OCI-LY1 (cell line): ENCODE results near the gene TBX21.
A peak's percentile ranks its signal among the peaks of the same experiment; 100 is the strongest.

Experiments
- H2AFZ ChIP-seq: fragments of 200-600 bp; sonication (generic), shearing (Covaris generic); 2 replicates; pipeline ENCODE4 v1.6.0; 2014; ENCODE audit warnings: antibody characterized with exemption, mild to moderate bottlenecking, low read length
- H3F3A ChIP-seq: fragments of 200-600 bp; sonication (generic), shearing (Covaris generic); 2 replicates; pipeline ENCODE4 v1.6.0; 2014; ENCODE audit warnings: mild to moderate bottlenecking, antibody characterized with exemption, low read length, moderate library complexity; ENCODE audit not compliant: insufficient read depth
- H3K27ac ChIP-seq: fragments of 200-600 bp; sonication (generic); 2 replicates; pipeline ENCODE4 v1.5.1; 2014; ENCODE audit warnings: low read length, mixed run types, mild to moderate bottlenecking, low read depth; ENCODE audit not compliant: poor library complexity, severe bottlenecking
- H3K27me3 ChIP-seq: fragments of 200-600 bp; sonication (generic); 2 replicates; pipeline ENCODE4 v1.6.0; 2014; ENCODE audit warnings: antibody characterized with exemption, mild to moderate bottlenecking, low read length, moderate library complexity; ENCODE audit not compliant: insufficient read depth
- H3K36me3 ChIP-seq: fragments of 200-600 bp; sonication (generic); 2 replicates; pipeline ENCODE4 v1.6.1; 2014; ENCODE audit warnings: mild to moderate bottlenecking, antibody characterized with exemption, low read length, moderate library complexity, mixed read lengths; ENCODE audit not compliant: insufficient read depth
- H3K4me1 ChIP-seq: fragments of 200-600 bp; sonication (generic); 2 replicates; pipeline ENCODE4 v1.5.1; 2014; ENCODE audit warnings: mild to moderate bottlenecking, low read length, moderate library complexity; ENCODE audit not compliant: insufficient read depth, severe bottlenecking
- H3K4me2 ChIP-seq: fragments of 200-600 bp; sonication (generic), shearing (Covaris generic); 2 replicates; pipeline ENCODE4 v1.6.1; 2014; ENCODE audit warnings: low read length
- H3K4me3 ChIP-seq: fragments of 200-600 bp; sonication (generic); 2 replicates; pipeline ENCODE4 v1.5.1; 2014; ENCODE audit warnings: low read length, low read depth, mild to moderate bottlenecking, mixed read lengths; ENCODE audit not compliant: poor library complexity, severe bottlenecking
- H3K79me2 ChIP-seq: fragments of 200-600 bp; shearing (Covaris generic); 2 replicates; pipeline ENCODE4 v1.6.1; 2016; ENCODE audit warnings: mixed run types, low read length, mixed read lengths; ENCODE audit not compliant: insufficient read depth
- H3K9ac ChIP-seq: fragments of 200-600 bp; sonication (generic), shearing (Covaris generic); 2 replicates; pipeline ENCODE4 v1.6.1; 2014; ENCODE audit warnings: mild to moderate bottlenecking, low read length, mixed read lengths
- H3K9me2 ChIP-seq: fragments of 200-600 bp; sonication (generic), shearing (Covaris generic); 2 replicates; pipeline ENCODE4 v1.6.1; 2014; ENCODE audit warnings: low read depth, mild to moderate bottlenecking, low read length, mixed read lengths
- H3K9me3 ChIP-seq: fragments of 200-600 bp; shearing (Covaris generic); 2 replicates; pipeline ENCODE4 v1.6.1; 2014; ENCODE audit warnings: low read length, mixed read lengths
- H4K20me1 ChIP-seq: fragments of 200-600 bp; sonication (generic), shearing (Covaris generic); 2 replicates; pipeline ENCODE4 v1.6.0; 2016; ENCODE audit warnings: mild to moderate bottlenecking, low read length; ENCODE audit not compliant: insufficient read depth
- CTCF ChIP-seq: fragments of 200-600 bp; sonication (generic), shearing (Covaris generic); IDR thresholded peaks from 2 replicates; pipeline ENCODE4 v1.5.1; 2017; ENCODE audit warnings: mild to moderate bottlenecking, antibody characterized with exemption, low read length, moderate library complexity, mixed read lengths
- EZH2 ChIP-seq: fragments of 200-600 bp; sonication (generic), shearing (Covaris generic); IDR thresholded peaks from 2 replicates; pipeline ENCODE4 v1.8.0; 2017; ENCODE audit warnings: borderline replicate concordance, mixed run types, mild to moderate bottlenecking, antibody characterized with exemption, low read length, moderate library complexity, mixed read lengths

The TBX21 gene

GRCh38 chr17:47692137-47692894, 40.7 kb upstream of the TBX21 start:
- Histone ChIP-seq H3K4me1 (peaks cover 40% of the 10 kb centered on the region), H3K9me3 (no peaks in the 10 kb centered on the region), H3F3A (peaks cover 3% of the 10 kb centered on the region; the same call in 1 of the 2 replicates), H3K36me3 (0 out of 2 replicates have a peak, but pooled peaks cover 4% of the 10 kb centered on the region), H4K20me1 (no peaks in the 10 kb centered on the region), H3K27ac (peak overlapping the region; percentile 91), H2AFZ (no peak overlapping the region), H3K79me2 (no peaks in the 10 kb centered on the region), H3K9me2 (no peaks in the 10 kb centered on the region), H3K9ac (peak overlapping the region; percentile 67; the same call in 1 of the 2 replicates), H3K4me2 (peak overlapping the region; percentile 73; the same call in 1 of the 2 replicates), H3K27me3 (no peaks in the 10 kb centered on the region), H3K4me3 (peak overlapping the region; percentile 61)
- TF ChIP-seq EZH2 = no peak
- no peak for TF ChIP-seq CTCF

GRCh38 chr17:47692895-47693730, 39.9 kb upstream of the TBX21 start:
- no peaks in the 10 kb centered on the region for H3K9me3 ChIP-seq
- H3K4me1 ChIP-seq = peaks cover 40% of the 10 kb centered on the region
- 0 out of 2 replicates have a peak, but pooled peaks cover 4% of the 10 kb centered on the region for H3K36me3 ChIP-seq
- no peaks in the 10 kb centered on the region for H3K9me2 ChIP-seq
- H3K27me3 ChIP-seq = no peaks in the 10 kb centered on the region
- TF ChIP-seq EZH2 (no peak), CTCF (0 out of 2 replicates have a peak, but pooled peaks have one; percentile 10)
- peak overlapping the region; percentile 61 for H3K4me3 ChIP-seq
- H3K4me2 ChIP-seq = peak overlapping the region; percentile 73
- H2AFZ ChIP-seq = no peak overlapping the region
- peaks cover 3% of the 10 kb centered on the region; the same call in 1 of the 2 replicates for H3F3A ChIP-seq
- H3K9ac ChIP-seq = peak overlapping the region; percentile 67
- H4K20me1 ChIP-seq = no peaks in the 10 kb centered on the region
- no peaks in the 10 kb centered on the region for H3K79me2 ChIP-seq
- peak overlapping the region; percentile 91 for H3K27ac ChIP-seq

GRCh38 chr17:47693731-47694580, 39.1 kb upstream of the TBX21 start, which contains the start of gene TBKBP1:
TBKBP1 (plus strand) TSS chr17:47694161; CDS start chr17:47696113, 1,952 bp downstream.
- Histone ChIP-seq H3K36me3 (0 out of 2 replicates have a peak, but pooled peaks cover 4% of the 10 kb centered on the region), H3K27ac (peak within 1 kb of the TSS; percentile 91), H3K9ac (peak within 1 kb of the TSS; percentile 75), H3K4me2 (peak within 1 kb of the TSS; percentile 98), H3K4me3 (peak within 1 kb of the TSS; percentile 61), H3K27me3 (no peaks in the 10 kb centered on the region), H3F3A (peaks cover 3% of the 10 kb centered on the region; the same call in 1 of the 2 replicates), H2AFZ (no peak within 1 kb of the TSS), H3K4me1 (peaks cover 40% of the 10 kb centered on the region), H3K79me2 (no peaks in the 10 kb centered on the region), H4K20me1 (no peaks in the 10 kb centered on the region), H3K9me3 (no peaks in the 10 kb centered on the region), H3K9me2 (no peaks in the 10 kb centered on the region)
- no peak for TF ChIP-seq CTCF
- TF ChIP-seq EZH2 = no peak
